Testis (tissue), 2 donors: ENCODE data around the gene UTP11.

Source experiments
- CTCF ChIP-seq, 3 experiments: fragments of 450-650 bp in 2 of 3; fragments of 200-600 bp in 1 of 3; sonication (generic) in 1 of 3; IDR thresholded peaks; one replicate each; pipeline ENCODE4 v1.5.1; 2016 to 2019; ENCODE audit warnings: antibody characterized with exemption in 3 of 3, mild to moderate bottlenecking in 2 of 3, moderate library complexity in 1 of 3
- POLR2A ChIP-seq: fragments of 450-650 bp; IDR thresholded peaks from one replicate; pipeline ENCODE4 v1.6.1; 2017; ENCODE audit warnings: antibody characterized with exemption, mild to moderate bottlenecking, moderate library complexity

- TF ChIP-seq CTCF (IDR thresholded peaks at IDR 0.05) (no peak), POLR2A (no peak)
These were observed 43.4 kb downstream of the UTP11 start for GRCh38 chr1:38055965-38056364.
